Neural cell (in vitro differentiated cells): Measurements from ENCODE around the gene SNRK. TPM values are rescaled to one million over a fixed set of nuclear protein-coding genes. Genes with fewer than 3 reads are reported as not detected.

Experiments
- H2AFZ ChIP-seq: fragments of 200-600, 300-800 bp; sonication (generic), shearing (Covaris generic); 2 replicates; pipeline ENCODE4 v1.6.0; 2014; ENCODE audit warnings: low read depth, mild to moderate bottlenecking, antibody characterized with exemption, low read length, moderate library complexity
- H3F3A ChIP-seq: fragments of 200-600 bp; shearing (Covaris generic); 2 replicates; pipeline ENCODE4 v1.6.1; 2016; ENCODE audit warnings: mild to moderate bottlenecking, moderate library complexity, mixed read lengths, antibody characterized with exemption, low read length; ENCODE audit not compliant: insufficient read depth, poor library complexity, severe bottlenecking
- H3K27ac ChIP-seq: fragments of 200-600, 300-800 bp; sonication (generic), shearing (Covaris generic); 2 replicates; pipeline ENCODE4 v1.5.1; 2014; ENCODE audit warnings: mild to moderate bottlenecking, low read length, moderate library complexity
- H3K27me3 ChIP-seq: fragments of 300-800, 200-600 bp; sonication (generic), shearing (Covaris generic); 2 replicates; pipeline ENCODE4 v1.6.0; 2014; ENCODE audit warnings: mild to moderate bottlenecking, low read depth, low read length, moderate library complexity; ENCODE audit not compliant: insufficient read depth
- H3K36me3 ChIP-seq: fragments of 300-800, 200-600 bp; sonication (generic), shearing (Covaris generic); 2 replicates; pipeline ENCODE4 v1.5.1; 2014; ENCODE audit warnings: mild to moderate bottlenecking, antibody characterized with exemption, low read length, moderate library complexity; ENCODE audit not compliant: insufficient read depth
- H3K4me2 ChIP-seq: fragments of 300-800, 200-600 bp; sonication (generic), shearing (Covaris generic); 2 replicates; pipeline ENCODE4 v1.6.0; 2014; ENCODE audit warnings: mild to moderate bottlenecking, low read length
- H3K4me3 ChIP-seq: fragments of 300-800, 200-600 bp; sonication (generic), shearing (Covaris generic); 2 replicates; pipeline ENCODE4 v1.5.1; 2014; ENCODE audit warnings: mild to moderate bottlenecking, low read length, moderate library complexity
- H3K79me2 ChIP-seq: fragments of 200-600 bp; shearing (Covaris generic); replicated peaks from 2 replicates; pipeline ENCODE4 v1.6.0; 2014; ENCODE audit warnings: mild to moderate bottlenecking, low read length, moderate library complexity; ENCODE audit not compliant: insufficient read depth
- H3K9ac ChIP-seq: fragments of 300-800, 200-600 bp; sonication (generic), shearing (Covaris generic); 2 replicates; pipeline ENCODE4 v1.6.1; 2016; ENCODE audit warnings: mild to moderate bottlenecking, low read length, mixed read lengths
- H3K9me2 ChIP-seq: fragments of 200-600 bp; shearing (Covaris generic); 2 replicates; pipeline ENCODE4 v1.6.1; 2016; ENCODE audit warnings: mild to moderate bottlenecking, low read length, mixed read lengths; ENCODE audit not compliant: insufficient read depth
- H3K9me3 ChIP-seq: fragments of 200-600, 300-800 bp; sonication (generic), shearing (Covaris generic); 2 replicates; pipeline ENCODE4 v1.6.1; 2016; ENCODE audit warnings: mild to moderate bottlenecking, mixed run types, low read length, moderate library complexity, mixed read lengths
- H4K20me1 ChIP-seq: fragments of 200-600 bp; shearing (Covaris generic); 2 replicates; pipeline ENCODE4 v1.6.1; 2016; ENCODE audit warnings: mild to moderate bottlenecking, mixed run types; ENCODE audit not compliant: insufficient read depth
- MXI1 ChIP-seq: fragments of 450-650 bp; conservative IDR thresholded peaks from 2 replicates; pipeline ENCODE4 v1.6.1; 2014; ENCODE audit warnings: antibody characterized with exemption, mild to moderate bottlenecking; ENCODE audit not compliant: poor library complexity, severe bottlenecking
- POLR2AphosphoS5 ChIP-seq: IDR thresholded peaks from 2 replicates; pipeline ENCODE4 v1.6.1; 2012
- RAD21 ChIP-seq: fragments of 450-650 bp; conservative IDR thresholded peaks from 2 replicates; pipeline ENCODE4 v1.6.1; 2014; ENCODE audit warnings: antibody characterized with exemption, mild to moderate bottlenecking, moderate library complexity
- REST ChIP-seq: IDR thresholded peaks from 2 replicates; pipeline ENCODE4 v1.6.1; 2012; ENCODE audit warnings: borderline replicate concordance
- SMC3 ChIP-seq: fragments of 450-650 bp; conservative IDR thresholded peaks from 2 replicates; pipeline ENCODE4 v1.6.1; 2014; ENCODE audit warnings: antibody characterized with exemption, mild to moderate bottlenecking, moderate library complexity; ENCODE audit not compliant: poor library complexity
- TAF1 ChIP-seq: IDR thresholded peaks from 2 replicates; pipeline ENCODE4 v1.6.1; 2012; ENCODE audit warnings: low read depth
- polyA plus RNA-seq: library from polyadenylated mRNA; depleted of rRNA; stranded (reverse); fragments of >200 nt; gene quantifications from 2 replicates; pipeline ENCODE4 v1.2.3, GENCODE V29; 2014
- TF ChIP-seq, protein P1 (sequence below): fragments of 450-650 bp; IDR thresholded peaks from 2 replicates; pipeline ENCODE4 v1.5.1; 2014; ENCODE audit warnings: antibody characterized with exemption, mild to moderate bottlenecking, moderate library complexity; ENCODE audit not compliant: poor library complexity, severe bottlenecking

The SNRK gene
- polyA plus RNA-seq, 1 donor from 2014 or later, result 27.3 TPM

- Histone ChIP-seq H3K27ac (no peak overlapping the region), H3F3A (no peaks in the 10 kb centered on the region), H3K9me3 (no peaks in the 10 kb centered on the region), H3K9ac (no peak overlapping the region), H3K4me3 (no peak overlapping the region), H2AFZ (no peak overlapping the region), H3K27me3 (no peaks in the 10 kb centered on the region), H3K4me2 (no peak overlapping the region), H3K79me2 (no peaks in the 10 kb centered on the region), H3K9me2 (no peaks in the 10 kb centered on the region), H3K36me3 (no peaks in the 10 kb centered on the region), H4K20me1 (no peaks in the 10 kb centered on the region)
- TF ChIP-seq REST (no peak), SMC3 (no peak), POLR2AphosphoS5 (no peak), TAF1 (no peak), RAD21 (no peak), MXI1 (no peak)
- TF ChIP-seq, protein P1, sequence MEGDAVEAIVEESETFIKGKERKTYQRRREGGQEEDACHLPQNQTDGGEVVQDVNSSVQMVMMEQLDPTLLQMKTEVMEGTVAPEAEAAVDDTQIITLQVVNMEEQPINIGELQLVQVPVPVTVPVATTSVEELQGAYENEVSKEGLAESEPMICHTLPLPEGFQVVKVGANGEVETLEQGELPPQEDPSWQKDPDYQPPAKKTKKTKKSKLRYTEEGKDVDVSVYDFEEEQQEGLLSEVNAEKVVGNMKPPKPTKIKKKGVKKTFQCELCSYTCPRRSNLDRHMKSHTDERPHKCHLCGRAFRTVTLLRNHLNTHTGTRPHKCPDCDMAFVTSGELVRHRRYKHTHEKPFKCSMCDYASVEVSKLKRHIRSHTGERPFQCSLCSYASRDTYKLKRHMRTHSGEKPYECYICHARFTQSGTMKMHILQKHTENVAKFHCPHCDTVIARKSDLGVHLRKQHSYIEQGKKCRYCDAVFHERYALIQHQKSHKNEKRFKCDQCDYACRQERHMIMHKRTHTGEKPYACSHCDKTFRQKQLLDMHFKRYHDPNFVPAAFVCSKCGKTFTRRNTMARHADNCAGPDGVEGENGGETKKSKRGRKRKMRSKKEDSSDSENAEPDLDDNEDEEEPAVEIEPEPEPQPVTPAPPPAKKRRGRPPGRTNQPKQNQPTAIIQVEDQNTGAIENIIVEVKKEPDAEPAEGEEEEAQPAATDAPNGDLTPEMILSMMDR, result no peak
These were observed 80.1 kb downstream of the SNRK start for GRCh38 chr3:43366481-43366880.

DNA sequence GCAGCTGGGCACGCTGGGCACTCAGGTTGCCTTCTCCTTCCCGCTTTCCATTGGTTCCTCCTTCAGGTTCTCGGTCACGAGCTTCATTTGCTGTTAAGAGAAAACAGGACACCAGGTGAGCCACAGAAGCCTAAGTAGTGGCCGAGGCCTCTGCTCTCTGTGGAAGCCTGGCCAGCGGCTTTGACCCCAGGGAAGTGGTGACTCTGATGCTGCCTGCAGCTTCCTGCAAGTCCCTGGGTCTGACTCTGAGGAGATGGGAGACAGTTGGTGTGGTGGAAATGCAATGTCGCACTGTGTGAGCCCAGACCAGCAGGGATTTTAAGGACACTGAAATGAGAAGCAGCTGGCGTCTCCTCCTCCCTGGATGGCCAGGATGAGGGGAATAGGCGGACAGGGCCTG lies 80.5 kb downstream of the SNRK start:
- no peaks in the 10 kb centered on the region for H4K20me1 ChIP-seq
- no peaks in the 10 kb centered on the region for H3K79me2 ChIP-seq
- H3K4me3 ChIP-seq, result no peak overlapping the region
- no peaks in the 10 kb centered on the region for H3F3A ChIP-seq
- no peak overlapping the region for H3K27ac ChIP-seq
- no peak overlapping the region for H3K4me2 ChIP-seq
- no peaks in the 10 kb centered on the region for H3K36me3 ChIP-seq
- TF ChIP-seq MXI1 (no peak), POLR2AphosphoS5 (no peak), SMC3 (no peak), REST (no peak)
- no peak overlapping the region for H2AFZ ChIP-seq
- no peaks in the 10 kb centered on the region for H3K27me3 ChIP-seq
- no peaks in the 10 kb centered on the region for H3K9me2 ChIP-seq
- no peak overlapping the region for H3K9ac ChIP-seq
- no peaks in the 10 kb centered on the region for H3K9me3 ChIP-seq
